Endometrial microvascular endothelial cells (primary cell): Measurements from ENCODE around the gene BARHL2. TPM values are rescaled to one million over a fixed set of nuclear protein-coding genes. Genes with fewer than 3 reads are reported as not detected.

Experiments
- in situ Hi-C: cut with HindIII; loops from 2 replicates; pipeline ENCODE4 v1.10.0; 2017; ENCODE audit warnings: low sequenced_read_pairs, low pct_unique_long_range_greater_than_20kb; ENCODE audit errors: inconsistent ontology term
- total RNA-seq: library from RNA; depleted of rRNA; stranded (reverse); fragments of >200 nt; gene quantifications from one replicate; pipeline ENCODE4 v1.2.3, GENCODE V29; 2015; ENCODE audit errors: inconsistent ontology term

The BARHL2 gene
- total RNA-seq, 1 donor from 2014 or later, result not detected

DNA sequence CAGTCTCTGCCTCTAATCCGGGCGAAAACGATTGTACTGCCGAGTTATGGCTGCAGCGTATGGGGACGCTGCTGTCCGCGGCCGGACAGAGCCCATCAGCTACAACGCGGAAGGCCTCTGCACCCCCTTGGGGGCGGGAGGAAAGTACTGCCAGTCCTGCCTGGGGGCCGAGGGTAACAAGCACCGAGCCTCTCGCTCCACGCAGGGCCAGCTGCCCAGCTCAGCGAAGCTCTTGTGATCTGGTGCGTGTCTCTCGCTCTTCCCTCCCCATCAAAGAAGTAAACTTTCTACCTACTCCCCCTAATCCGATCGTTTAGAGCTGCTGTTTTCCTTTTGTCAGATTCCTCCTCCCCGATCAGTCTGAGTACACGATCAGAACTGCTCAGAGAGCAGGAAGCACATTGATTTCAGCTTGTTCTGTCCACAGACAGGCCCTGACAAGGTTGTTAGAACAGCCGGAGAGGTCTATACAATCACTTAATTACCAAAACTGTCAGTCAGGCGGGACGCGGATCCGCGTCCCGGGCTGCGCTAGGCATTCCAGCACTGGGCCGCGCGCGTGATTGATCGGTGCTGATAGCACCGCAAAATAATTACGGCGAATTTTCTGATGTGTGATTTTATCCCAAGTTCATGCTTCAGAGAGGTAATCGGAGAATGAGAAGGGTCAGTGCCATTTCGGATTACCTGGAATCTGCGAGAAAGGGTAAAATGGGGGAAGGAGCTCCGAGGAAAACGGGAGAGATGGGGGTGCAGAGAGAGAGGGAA lies 8.7 kb upstream of the BARHL2 start:
- in situ Hi-C loops, result no loop called here

DNA sequence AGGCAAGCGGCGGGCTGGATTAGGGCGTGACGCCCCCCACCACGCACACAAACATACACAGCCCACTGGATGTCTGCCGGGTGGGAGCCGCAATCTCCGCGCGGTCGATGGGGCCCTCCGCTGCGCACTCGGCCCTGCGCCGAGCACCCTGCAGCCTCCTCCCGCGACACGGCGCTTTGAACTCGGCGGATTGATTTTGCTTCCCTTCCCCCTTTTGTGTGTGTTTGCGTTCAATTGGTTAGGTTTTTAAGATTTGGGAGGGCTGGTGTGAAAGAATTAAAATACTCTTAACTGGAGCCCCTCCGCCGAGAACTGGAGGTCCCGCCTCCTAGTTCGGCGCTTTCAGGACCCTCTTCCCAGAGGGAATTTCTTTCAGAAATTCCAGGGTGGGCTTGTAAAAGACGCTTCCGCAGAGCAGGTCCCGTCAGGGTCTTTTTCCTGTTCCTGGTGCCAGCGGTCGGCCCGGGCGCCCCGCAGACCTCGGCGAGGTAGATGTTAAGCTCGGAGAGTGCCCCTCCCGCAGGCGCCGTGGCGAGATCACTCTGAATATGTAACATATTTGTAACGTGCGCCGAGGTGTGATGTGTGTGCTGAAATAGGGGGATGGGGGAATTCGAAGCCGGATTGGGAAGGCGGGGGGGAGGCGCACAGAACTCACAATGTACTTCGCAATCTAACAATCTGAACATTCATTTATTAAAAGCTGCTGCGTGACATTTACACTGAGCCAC lies 8.0 kb upstream of the BARHL2 start:
- in situ Hi-C loops, result no loop called here

DNA sequence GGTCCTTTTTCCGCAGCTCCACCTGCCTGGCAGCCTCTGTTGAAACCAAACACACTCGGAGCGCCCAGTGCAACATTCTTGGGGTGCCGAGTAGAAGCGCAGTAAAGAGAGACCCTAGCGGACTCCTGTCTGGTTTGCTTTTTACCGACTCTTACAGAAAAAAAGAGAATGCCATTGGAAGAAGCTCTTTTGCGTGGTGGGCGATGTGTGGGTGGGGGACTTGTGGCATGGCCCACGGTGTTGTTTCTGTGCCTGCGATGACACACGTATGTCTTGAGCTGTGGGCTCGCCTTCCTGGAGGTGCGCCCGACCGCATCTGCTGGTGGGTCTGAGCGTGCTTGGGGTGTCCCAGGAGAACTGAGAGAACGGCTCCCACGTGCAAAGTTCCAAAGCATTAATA lies 7.3 kb upstream of the BARHL2 start:
- in situ Hi-C loops, result no loop called here

DNA sequence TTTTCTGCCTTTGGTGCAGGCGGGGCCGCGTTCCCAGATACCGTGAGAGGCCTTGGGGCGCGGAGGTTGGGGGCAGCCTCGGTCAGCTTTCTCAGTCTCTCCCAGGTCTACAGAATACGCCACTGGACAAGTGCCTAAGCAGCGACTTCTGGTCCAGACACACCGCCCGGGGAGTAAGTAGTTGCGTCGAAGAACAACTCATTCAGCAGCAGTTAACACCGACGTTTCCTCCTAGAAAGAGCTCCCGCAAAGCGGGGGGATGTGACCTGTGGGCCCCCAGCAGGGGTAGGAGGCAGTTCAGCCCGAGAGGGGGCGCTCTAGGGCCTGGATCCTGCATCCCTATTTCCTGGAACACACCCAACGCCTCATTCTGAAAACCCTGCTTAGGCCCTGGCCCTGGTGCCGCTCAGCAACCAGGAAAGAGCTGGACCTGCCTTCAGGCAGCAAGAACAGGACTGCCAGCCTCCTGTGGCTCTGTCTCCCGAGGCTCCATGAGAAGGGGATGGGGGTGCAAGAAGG lies 6.5 kb upstream of the BARHL2 start:
- in situ Hi-C loops, result no loop called here

DNA sequence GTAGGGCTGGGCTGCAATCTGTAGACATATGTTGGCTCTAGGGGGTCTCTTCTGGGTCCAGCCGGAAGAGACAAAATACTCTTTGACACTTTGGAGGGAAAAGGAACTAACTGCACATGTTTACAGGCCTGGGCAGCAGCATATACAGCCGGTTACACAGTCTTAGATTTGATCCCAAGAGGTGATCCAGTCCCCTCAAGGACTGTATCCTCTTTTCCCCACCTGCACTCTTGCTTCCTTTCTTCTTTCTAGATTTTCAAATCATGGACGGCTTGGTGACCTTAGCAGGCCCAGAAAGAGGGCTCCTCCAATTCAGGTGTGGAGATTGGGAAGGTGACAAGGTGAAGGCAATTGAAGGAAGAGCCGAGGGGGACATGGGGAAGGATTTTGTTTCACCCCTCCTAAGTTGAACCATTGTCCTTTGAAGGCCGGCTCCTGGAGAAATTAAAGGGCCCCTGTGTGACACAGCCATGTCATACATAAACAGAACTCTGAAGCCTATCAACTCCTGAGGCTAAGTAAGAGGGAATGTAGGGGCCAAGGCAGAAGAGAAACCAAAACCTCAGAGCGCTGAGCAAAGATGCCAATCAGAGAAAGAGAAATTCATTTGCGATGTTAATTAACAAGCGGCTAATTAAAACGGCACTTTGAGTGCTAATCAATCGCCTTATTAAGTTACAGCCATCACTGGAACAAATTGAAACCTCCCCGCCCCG lies 5.9 kb upstream of the BARHL2 start:
- in situ Hi-C loops, result no loop called here

DNA sequence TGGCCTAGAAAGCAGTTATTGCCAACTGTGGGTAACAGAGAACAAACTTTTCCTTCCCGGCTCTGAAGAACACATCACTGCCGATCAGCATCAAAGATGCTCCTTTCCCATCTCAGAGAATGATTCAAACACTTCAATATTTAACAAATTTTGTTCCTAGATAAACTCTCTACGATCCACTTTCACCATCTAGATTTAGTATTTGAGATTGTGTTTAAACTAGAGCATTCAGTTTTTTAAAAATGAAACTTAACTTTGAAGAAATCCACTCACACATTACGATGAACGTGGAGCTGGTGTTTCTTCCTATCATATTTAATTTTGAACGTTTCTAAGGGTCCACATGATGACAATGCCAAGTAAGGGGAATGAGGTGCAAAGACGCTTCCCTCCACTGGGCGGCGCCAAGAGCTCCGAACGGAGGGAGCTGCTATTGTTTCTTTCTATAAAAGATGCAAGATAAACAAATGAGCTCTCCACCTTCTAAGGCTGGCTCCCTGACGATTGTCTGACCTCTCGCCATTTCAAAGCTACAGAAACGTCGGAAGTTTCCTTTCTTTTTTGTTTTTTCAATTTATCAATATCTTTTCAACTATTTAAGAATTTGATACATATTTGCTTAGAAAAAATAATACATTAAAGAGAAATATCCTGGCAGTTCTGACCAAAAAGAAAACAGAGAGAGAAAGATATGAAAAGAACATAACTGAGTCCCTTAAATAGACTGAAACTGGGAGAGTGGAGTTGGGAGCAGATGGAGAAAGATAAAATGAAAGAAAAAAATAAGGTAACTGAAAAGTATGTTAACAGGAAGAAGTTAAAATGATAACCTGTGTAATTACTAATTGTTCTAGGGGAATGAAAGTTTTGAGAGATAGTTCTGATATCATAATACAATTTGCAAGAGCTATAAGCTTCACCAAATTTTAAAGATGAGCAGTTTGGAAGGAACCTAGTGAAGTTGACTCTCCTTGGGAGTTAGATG lies 4.4 kb upstream of the BARHL2 start:
- in situ Hi-C loops, result no loop called here

DNA sequence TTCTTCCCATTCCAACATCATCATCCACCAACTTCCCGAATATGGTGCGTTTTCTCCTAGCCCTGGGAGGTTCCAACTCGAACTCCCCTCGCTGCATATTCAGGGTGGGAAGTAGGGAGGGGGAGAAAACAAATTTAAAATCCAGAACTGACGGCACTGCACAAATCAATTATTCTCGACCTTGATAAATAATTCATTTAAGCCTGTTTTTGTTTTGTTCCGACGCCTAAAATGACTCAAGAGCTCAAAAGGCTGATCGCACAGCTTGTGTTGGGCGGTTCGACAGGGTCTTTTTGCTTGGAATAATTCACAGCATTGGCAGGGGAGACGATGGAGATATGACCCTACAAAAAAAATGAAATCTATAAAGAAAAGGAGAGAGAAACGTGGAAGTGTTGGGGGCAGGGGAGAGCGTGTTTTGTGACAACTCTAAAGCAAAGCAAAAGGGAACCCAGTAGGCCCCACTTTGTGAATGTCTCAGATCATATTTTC lies 3.1 kb upstream of the BARHL2 start:
- in situ Hi-C loops, result no loop called here

DNA sequence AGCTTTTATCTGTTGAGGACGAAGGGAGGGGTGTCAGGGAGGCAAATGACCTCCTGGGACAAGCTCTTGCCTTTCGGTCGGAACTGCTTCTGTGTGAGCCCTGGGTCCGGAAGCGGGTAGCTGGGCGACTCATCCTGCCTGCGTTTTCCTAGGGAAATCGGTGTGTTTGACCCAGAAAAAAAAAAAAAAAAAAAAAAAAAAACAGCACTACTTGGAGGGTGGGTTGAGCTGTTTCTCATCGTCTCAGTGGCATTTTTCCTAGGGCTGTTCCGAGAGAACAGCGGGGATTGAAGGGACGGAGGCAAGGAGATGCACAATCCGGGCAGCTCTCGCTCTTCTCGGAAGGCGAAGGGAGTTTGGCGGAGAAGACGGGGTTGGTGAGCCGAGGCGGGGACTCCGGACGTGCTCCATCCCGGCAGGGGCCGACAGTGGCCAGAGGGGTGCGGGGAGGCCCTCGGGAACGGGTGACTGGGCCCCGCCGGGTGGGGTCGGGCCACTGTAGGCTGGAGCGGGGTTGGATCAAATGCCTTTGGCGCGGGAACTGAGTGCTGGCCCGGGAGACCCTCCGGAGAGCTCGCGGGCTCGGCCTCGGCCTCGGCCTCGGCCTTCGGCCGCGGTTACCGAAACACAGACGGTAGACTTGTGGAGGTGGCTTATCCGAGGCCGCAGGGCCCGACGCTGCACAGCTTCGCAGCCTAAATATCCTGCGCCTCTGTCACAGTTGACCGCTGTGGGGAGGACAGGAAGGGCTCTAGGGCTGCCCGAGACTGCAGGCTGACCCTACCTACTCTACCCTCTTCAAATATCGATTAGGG lies 2.4 kb upstream of the BARHL2 start:
- in situ Hi-C loops, result no loop called here

DNA sequence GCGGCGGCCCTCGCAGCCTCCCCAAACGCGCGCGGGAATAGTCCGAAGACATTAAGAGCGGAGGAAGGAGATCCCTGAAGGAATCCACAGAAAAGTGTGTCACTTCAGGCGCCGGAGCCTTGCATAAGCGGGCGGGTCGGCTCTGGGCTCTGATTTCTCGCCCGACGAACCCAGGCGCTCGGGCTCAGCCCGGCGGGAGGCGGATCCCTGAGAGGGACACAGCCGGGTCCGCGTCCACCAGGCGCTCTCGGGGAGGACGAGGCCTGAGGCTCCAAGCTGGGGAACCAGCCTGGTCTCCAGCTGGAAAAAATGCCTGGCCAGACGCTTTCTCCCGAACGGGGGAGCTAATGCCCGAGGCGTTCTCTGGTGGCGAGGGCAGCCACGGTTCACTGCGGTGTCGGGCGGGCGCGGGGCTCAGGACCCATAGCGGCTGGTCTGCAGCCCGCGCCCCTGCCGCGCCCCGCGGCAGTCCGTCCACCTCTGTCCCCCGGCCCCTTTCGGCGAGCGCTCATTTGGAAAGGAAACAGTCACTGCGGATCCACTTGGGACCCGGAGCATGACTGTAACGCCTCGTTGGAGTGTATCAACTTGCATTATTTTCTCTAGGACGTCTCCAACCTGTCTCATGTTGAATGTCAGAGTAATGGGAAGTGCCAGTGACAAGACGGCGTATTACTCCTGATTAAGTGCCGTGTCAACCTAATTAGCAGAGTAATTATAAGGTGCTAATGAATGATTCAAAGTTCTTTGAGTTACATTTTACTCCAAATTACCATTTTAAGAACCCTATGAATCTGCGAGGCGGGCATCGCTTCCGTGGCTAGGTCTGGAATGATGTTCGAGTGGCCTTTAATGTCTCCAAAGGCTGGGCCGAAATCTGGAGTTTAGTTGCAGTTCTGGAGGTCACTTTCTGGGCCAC lies 1.6 kb upstream of the BARHL2 start:
- in situ Hi-C loops, result no loop called here

DNA sequence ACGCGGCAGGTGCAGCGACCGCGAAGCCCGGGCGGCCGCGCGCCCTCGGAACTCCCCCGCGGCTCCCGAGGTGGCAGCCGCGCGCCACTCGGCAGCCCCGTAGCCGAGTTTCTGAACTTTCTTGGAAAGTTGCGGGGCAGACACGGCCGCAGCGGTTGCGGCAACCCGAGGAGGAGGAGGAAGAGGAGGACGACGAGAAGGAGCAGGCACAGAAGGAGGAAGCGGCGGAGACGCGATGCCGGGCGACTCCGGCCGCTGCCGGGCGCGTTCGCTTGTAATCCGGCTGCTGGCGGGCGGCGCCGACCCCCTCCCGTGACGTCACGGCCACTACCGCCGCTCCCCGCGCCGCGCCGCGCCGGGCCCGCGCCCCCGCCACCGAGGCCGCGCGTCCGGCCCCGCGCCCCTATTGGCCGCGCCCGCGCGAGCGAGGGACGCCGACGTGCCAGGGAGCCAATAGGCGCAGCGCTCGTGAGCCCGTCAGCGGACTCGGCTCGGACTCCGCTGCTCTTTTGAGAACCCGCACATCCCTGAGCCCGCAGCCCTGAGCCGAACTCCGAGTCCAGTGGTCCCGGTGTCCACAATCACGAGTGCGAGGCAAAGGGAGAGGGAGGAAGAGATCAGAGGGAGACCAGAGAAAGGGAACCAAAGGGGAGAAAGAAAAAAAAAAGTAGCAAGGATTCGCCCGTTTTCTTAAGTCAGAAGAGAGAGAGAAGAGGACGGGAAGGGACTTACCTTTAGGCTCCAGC lies 736 bp upstream of the BARHL2 start:
- in situ Hi-C loops, result no loop called here

DNA sequence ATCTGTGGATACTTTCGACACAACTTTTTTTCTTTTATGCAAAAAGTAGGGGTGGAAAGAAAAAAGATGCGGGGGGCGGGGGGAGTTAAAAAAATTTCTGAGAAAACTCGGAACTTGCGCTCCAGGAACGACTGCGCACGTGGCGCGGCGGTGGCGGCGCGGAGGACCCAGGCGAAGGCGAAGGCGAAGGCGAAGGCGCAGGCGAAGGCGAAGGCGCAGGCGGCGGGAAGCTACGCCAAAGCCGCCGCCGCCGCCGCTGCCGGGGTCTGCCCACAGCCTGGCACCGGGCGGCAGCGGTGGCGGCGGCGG lies 208 bp upstream of the BARHL2 start:
- in situ Hi-C loops, result no loop called here

DNA sequence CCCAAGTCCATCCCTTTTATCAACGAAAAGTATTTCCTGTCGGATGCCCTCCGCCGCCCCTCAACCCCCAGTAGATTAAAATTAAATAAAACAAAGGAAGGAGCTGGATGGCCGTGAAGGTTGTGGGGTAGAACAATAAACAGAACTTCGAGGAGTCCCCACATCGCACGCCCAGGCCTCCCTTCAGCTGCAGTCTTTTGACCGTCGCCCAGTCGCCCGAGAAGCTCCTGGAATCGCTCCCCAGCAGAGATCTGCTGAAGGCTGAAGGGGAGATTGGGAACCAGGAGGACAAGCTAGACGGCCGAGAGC lies 905 bp downstream of the BARHL2 start:
- in situ Hi-C loops, result no loop called here

DNA sequence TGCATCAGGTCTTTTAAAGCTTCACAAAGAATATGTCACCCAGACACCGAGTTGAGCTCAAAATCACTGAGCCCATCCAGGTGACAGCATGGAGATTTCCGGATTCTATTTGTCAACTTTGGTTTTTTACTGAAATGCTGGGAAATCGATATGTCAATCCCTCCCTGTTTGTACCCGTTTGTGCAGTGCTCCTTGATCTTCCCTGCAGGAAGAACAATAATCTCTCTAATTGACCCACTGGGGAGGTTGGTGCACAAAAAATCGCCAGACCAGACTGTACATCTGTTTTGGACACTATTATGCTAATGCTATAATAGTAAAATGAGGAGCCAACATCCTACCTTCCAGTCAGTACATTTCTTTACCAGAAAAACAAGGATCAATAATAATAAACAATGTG lies 1.8 kb downstream of the BARHL2 start:
- in situ Hi-C loops, result no loop called here

DNA sequence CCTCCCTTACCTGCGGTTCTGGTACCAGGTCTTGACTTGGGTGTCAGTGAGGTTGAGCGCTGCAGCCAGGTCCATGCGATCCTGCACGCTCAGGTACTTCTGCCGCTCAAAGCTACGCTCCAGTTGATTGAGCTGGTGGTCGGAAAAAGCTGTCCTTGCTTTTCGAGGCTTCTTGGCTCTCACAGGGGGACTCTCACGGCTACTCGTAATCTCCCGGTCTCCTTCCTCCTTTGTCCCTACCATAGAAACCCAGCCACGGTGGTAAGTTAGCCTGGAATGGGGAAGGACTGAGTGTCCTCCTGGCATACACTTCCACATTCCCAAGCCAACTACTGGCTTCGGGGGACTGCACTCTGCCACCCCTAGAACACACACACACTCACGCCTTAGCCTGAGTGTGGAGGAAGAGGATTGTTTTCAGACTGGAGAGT lies 2.6 kb downstream of the BARHL2 start:
- in situ Hi-C loops, result no loop called here

DNA sequence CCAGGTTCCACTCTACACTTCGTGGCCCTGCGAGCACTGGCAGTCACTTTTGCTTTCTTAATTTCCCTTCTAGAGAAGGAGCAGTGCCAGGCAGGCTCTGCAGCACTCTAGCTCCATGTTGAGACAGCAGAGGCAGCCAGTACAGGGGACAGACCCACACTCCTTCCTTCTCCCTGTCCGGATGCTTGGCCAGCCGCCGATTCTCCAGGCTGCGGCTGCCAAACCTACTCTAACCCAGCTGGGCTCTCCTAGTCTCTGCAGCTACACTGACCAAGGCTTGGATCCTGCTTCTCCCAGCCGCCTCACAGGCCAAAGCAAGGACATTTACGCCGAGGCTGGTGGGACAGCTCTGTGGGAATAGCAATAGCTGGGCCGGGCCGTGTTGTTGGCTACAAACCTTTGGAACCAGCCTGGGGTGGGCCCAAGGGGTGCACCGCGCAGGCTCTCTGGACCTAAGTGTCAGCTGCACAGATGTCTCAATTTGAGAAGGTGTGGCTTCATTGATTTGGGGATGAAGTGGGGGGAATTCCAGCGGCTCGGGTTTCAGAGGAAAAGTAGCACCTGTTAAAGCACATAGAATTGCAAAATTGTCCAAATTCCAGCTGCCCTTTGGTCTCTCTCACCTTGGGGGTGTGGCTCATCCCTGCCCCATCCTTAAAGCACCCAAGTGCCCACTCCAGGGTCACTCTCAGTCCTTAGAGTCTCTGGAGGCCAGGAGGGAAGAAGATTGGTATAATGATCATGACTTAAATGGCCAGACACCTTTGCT lies 3.2 kb downstream of the BARHL2 start:
- in situ Hi-C loops, result no loop called here
